K562 (cell line): ENCODE measurements around the gene ASS1. TPM values are rescaled to one million over a fixed set of nuclear protein-coding genes. Genes with fewer than 3 reads are reported as not detected.

Source experiments
- ARNT ChIP-seq, 2 experiments: fragments of 450-650 bp; IDR thresholded peaks; 2 replicates each; pipeline ENCODE4 v1.6.1; 2016; ENCODE audit warnings: mild to moderate bottlenecking in 1 of 2
- BCLAF1 ChIP-seq, 2 experiments: fragments of 450-650 bp in 1 of 2; IDR thresholded peaks; 2 replicates each; pipeline ENCODE4 v1.6.1; 2011 to 2017; ENCODE audit warnings: low read depth in 2 of 2, antibody characterized with exemption in 1 of 2, borderline replicate concordance in 1 of 2, low read length in 1 of 2, mild to moderate bottlenecking in 1 of 2, mixed read lengths in 1 of 2; ENCODE audit not compliant: control insufficient read depth in 1 of 2
- CEBPG ChIP-seq, 3 experiments: fragments of 200-800 bp in 1 of 3; sonication (Bioruptor generic) in 1 of 3; sonication (generic) in 1 of 3; formaldehyde crosslinking in 1 of 3; IDR thresholded peaks in 2 of 3; conservative IDR thresholded peaks in 1 of 3; 2 replicates each; pipeline versions ENCODE4 v1.6.1 to v1.8.0; 2016 to 2022; ENCODE audit warnings: missing compliant biosample characterization in 2 of 3, missing genetic modification characterization in 2 of 3, mild to moderate bottlenecking in 1 of 3, missing genetic modification reagents in 1 of 3
- ELF2 ChIP-seq: fragments of 250-450 bp; sonication (Bioruptor Pico); IDR thresholded peaks from 2 replicates; pipeline ENCODE4 v1.5.0; 2021; ENCODE audit warnings: mild to moderate bottlenecking
- HIVEP1 ChIP-seq: fragments of 250-450 bp; sonication (Bioruptor Pico); IDR thresholded peaks from 2 replicates; pipeline ENCODE4 v1.4.0; 2020; ENCODE audit warnings: mild to moderate bottlenecking
- MEF2D ChIP-seq: conservative IDR thresholded peaks from 2 replicates; pipeline ENCODE4 v1.6.1; 2016; ENCODE audit warnings: low read depth, missing genetic modification characterization, missing compliant biosample characterization
- MGA ChIP-seq: fragments of 450-650 bp; IDR thresholded peaks from 2 replicates; pipeline ENCODE4 v1.6.1; 2016; ENCODE audit warnings: mild to moderate bottlenecking, moderate library complexity
- SIN3B ChIP-seq: fragments of 450-650 bp; IDR thresholded peaks from 2 replicates; pipeline ENCODE4 v1.6.1; 2017; ENCODE audit warnings: low read depth, mild to moderate bottlenecking, moderate library complexity
- ZNF696 ChIP-seq: fragments of 250-450 bp; sonication (Bioruptor Pico); conservative IDR thresholded peaks from 2 replicates; pipeline ENCODE4 v1.4.0; 2020; ENCODE audit warnings: mild to moderate bottlenecking, moderate library complexity
- polyA plus RNA-seq, 8 experiments: library from polyadenylated mRNA; depleted of rRNA in 4 of 8; stranded (reverse) in 5 of 8; unstranded in 3 of 8; fragments of >200 nt; fragmentation: Nextera tagmentation in 2 of 8; fragmentation: Illumina TruSeq in 1 of 8; extraction: Ambion mirVana in 2 of 8; extraction: Trizol in 1 of 8; gene quantifications; 2 replicates each; pipeline versions ENCODE4 v1.2.1 to v1.2.3, GENCODE V29; 2011 to 2014; ENCODE audit warnings: inconsistent platforms in 1 of 8, missing spikeins in 1 of 8
- total RNA-seq, 7 experiments: library from RNA; depleted of rRNA in 6 of 7; stranded (reverse); fragments of >200 nt in 6 of 7; fragmentation: Illumina TruSeq in 2 of 7; extraction: Trizol in 2 of 7; gene quantifications; 2 replicates each; pipeline versions ENCODE4 v1.2.1 to v1.2.3, GENCODE V29; 2011 to 2021; ENCODE audit warnings: low replicate concordance in 1 of 7
- TF ChIP-seq, protein P1 (sequence below): fragments of 450-650 bp; formaldehyde crosslinking; IDR thresholded peaks from 2 replicates; pipeline ENCODE4 v1.4.0; 2022; ENCODE audit warnings: mild to moderate bottlenecking, moderate library complexity

Gene ASS1
- total and polyA plus RNA-seq, 9 of the 15 experiments (the other 6 are each of a cell fraction or from before 2014, with no cell fraction given): 1.5 to 5.7 (median 3.7) TPM

GRCh38 chr9:130448035-130448624 is 3.4 kb downstream of the ASS1 start (continued):
- TF ChIP-seq MGA: peak; percentile 90
- no peak for TF ChIP-seq BCLAF1 (IDR thresholded peaks at IDR 0.05; ENCODE audit: borderline replicate concordance in 1 of 2, control insufficient read depth in 1 of 2, low read depth in 2 of 2, low read length in 1 of 2)
- no peak for TF ChIP-seq ARNT (IDR thresholded peaks at IDR 0.05)
- peak; percentile 100 for TF ChIP-seq CEBPG (CRISPR knock-in tag; IDR thresholded peaks at IDR 0.05)
- peak; percentile 97 for TF ChIP-seq CEBPG (tag; conservative IDR thresholded peaks at IDR 0.05 in 1 of 2, IDR thresholded peaks at IDR 0.05 in 1 of 2)
- TF ChIP-seq SIN3B: no peak
- 0 out of 2 replicates have a peak, but pooled peaks have one; percentile 26 for TF ChIP-seq HIVEP1 (CRISPR knock-in tag)
- TF ChIP-seq MEF2D (tag): no peak; the same call in 1 of the 2 replicates
- no peak for TF ChIP-seq ZNF696
- TF ChIP-seq, protein P1, sequence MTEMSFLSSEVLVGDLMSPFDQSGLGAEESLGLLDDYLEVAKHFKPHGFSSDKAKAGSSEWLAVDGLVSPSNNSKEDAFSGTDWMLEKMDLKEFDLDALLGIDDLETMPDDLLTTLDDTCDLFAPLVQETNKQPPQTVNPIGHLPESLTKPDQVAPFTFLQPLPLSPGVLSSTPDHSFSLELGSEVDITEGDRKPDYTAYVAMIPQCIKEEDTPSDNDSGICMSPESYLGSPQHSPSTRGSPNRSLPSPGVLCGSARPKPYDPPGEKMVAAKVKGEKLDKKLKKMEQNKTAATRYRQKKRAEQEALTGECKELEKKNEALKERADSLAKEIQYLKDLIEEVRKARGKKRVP: peak; percentile 98
- peak; percentile 16; the same call in 1 of the 2 replicates for TF ChIP-seq ELF2 (CRISPR knock-in tag)
